ENCODE data around the gene MIS12.

Gene MIS12

GRCh38 chr17:5511401-5512225 lies 25.2 kb downstream of the MIS12 start:
- Histone ChIP-seq H3K79me1 (ENCODE audit: low read length) (peaks cover 1% of the 10 kb centered on the region), H3K4me1 (ENCODE audit: control insufficient read depth in 1 of 2, insufficient read depth in 2 of 2, low read length in 2 of 2) (peaks cover 3 to 5% of the 10 kb centered on the region in 2 experiments), H3K4me3 (ENCODE audit: low read depth, low read length) (no peak overlapping the region), H2AK5ac (ENCODE audit: low read length) (no peak overlapping the region), H4K12ac (ENCODE audit: low read depth, low read length) (no peak overlapping the region), H3K27ac (ENCODE audit: low read depth, low read length) (no peak overlapping the region), H3K36me3 (ENCODE audit: control insufficient read depth in 1 of 2, insufficient read depth in 2 of 2, low read length in 2 of 2) (no peaks in the 10 kb centered on the region), H2BK120ac (ENCODE audit: insufficient read depth, low read length, poor library complexity) (no peak overlapping the region), H3K79me2 (ENCODE audit: control insufficient read depth, insufficient read depth, low read length, poor library complexity) (no peaks in the 10 kb centered on the region), H3K18ac (ENCODE audit: low read length) (no peak overlapping the region), H3K4ac (ENCODE audit: low read depth, low read length) (no peak overlapping the region), H4K91ac (ENCODE audit: low read depth, low read length) (no peak overlapping the region), H2AFZ (ENCODE audit: insufficient read depth, low read length, poor library complexity) (no peak overlapping the region), H2BK5ac (ENCODE audit: low read depth, low read length, poor library complexity) (no peak overlapping the region), H3K4me2 (ENCODE audit: low read length) (no peak overlapping the region), H4K8ac (ENCODE audit: low read depth, low read length) (no peak overlapping the region), H3K9ac (ENCODE audit: low read length) (no peak overlapping the region), H3K9me3 (ENCODE audit: insufficient read depth, low read depth, low read length) (no peaks in the 10 kb centered on the region), H2BK12ac (ENCODE audit: low read length) (no peak overlapping the region), H3K23ac (ENCODE audit: low read length) (no peak overlapping the region), H3K14ac (ENCODE audit: low read length) (no peak overlapping the region), H3K27me3 (ENCODE audit: insufficient read depth, low read length) (no peaks in the 10 kb centered on the region)
- WGBS (ENCODE audit: extremely low coverage, insufficient coverage, insufficient read length), result no CpG with 5 or more reads among the region's 17 CpGs
- DNase-seq, result no peak

- no CpG with 5 or more reads among the region's 7 CpGs for WGBS (ENCODE audit: extremely low coverage, insufficient coverage, insufficient read length)
- H4K12ac ChIP-seq (ENCODE audit: low read depth, low read length), result no peak overlapping the region
Observed at GRCh38 chr17:5513628-5514027, 27.3 kb downstream of the MIS12 start.

GRCh38 chr17:5514976-5515375 lies 28.6 kb downstream of the MIS12 start:
- H3K4me3 ChIP-seq (ENCODE audit: low read depth, low read length), result no peak overlapping the region
- no peak overlapping the region for H3K14ac ChIP-seq (ENCODE audit: low read length)
- no peak overlapping the region for H3K23ac ChIP-seq (ENCODE audit: low read length)
- peaks cover 4 to 6% of the 10 kb centered on the region in 2 experiments for H3K4me1 ChIP-seq (ENCODE audit: control insufficient read depth in 1 of 2, insufficient read depth in 2 of 2, low read length in 2 of 2)
- no peak overlapping the region for H3K27ac ChIP-seq (ENCODE audit: low read depth, low read length)
- H3K9me3 ChIP-seq (ENCODE audit: insufficient read depth, low read depth, low read length), result no peaks in the 10 kb centered on the region
- H4K8ac ChIP-seq (ENCODE audit: low read depth, low read length), result no peak overlapping the region
- H3K79me2 ChIP-seq (ENCODE audit: control insufficient read depth, insufficient read depth, low read length, poor library complexity), result no peaks in the 10 kb centered on the region
- H3K36me3 ChIP-seq (ENCODE audit: control insufficient read depth in 1 of 2, insufficient read depth in 2 of 2, low read length in 2 of 2), result no peaks in the 10 kb centered on the region
- H3K18ac ChIP-seq (ENCODE audit: low read length), result no peak overlapping the region
- no peaks in the 10 kb centered on the region for H3K27me3 ChIP-seq (ENCODE audit: insufficient read depth, low read length)
- no peak overlapping the region for H2BK120ac ChIP-seq (ENCODE audit: insufficient read depth, low read length, poor library complexity)
- no peak for DNase-seq
- WGBS (ENCODE audit: extremely low coverage, insufficient coverage, insufficient read length), result no CpG with 5 or more reads among the region's 10 CpGs
- H3K4ac ChIP-seq (ENCODE audit: low read depth, low read length), result no peak overlapping the region
- no peak overlapping the region for H2AFZ ChIP-seq (ENCODE audit: insufficient read depth, low read length, poor library complexity)
- no peak overlapping the region for H2BK5ac ChIP-seq (ENCODE audit: low read depth, low read length, poor library complexity)
- H4K12ac ChIP-seq (ENCODE audit: low read depth, low read length), result no peak overlapping the region
- no peak overlapping the region for H3K9ac ChIP-seq (ENCODE audit: low read length)
- no peak overlapping the region for H2BK12ac ChIP-seq (ENCODE audit: low read length)
- no peak overlapping the region for H2AK5ac ChIP-seq (ENCODE audit: low read length)
- H3K79me1 ChIP-seq (ENCODE audit: low read length), result peaks cover 2% of the 10 kb centered on the region
- no peak overlapping the region for H4K91ac ChIP-seq (ENCODE audit: low read depth, low read length)
- no peak overlapping the region for H3K4me2 ChIP-seq (ENCODE audit: low read length)

More at GRCh38 chr17:5513628-5514027, 27.3 kb downstream of the MIS12 start:
- Histone ChIP-seq H2BK12ac (ENCODE audit: low read length) (no peak overlapping the region), H3K79me1 (ENCODE audit: low read length) (peaks cover 2% of the 10 kb centered on the region), H3K4ac (ENCODE audit: low read depth, low read length) (no peak overlapping the region), H2AK5ac (ENCODE audit: low read length) (no peak overlapping the region), H3K36me3 (ENCODE audit: control insufficient read depth in 1 of 2, insufficient read depth in 2 of 2, low read length in 2 of 2) (no peaks in the 10 kb centered on the region), H3K4me3 (ENCODE audit: low read depth, low read length) (no peak overlapping the region), H3K4me2 (ENCODE audit: low read length) (no peak overlapping the region), H2BK5ac (ENCODE audit: low read depth, low read length, poor library complexity) (no peak overlapping the region), H3K27me3 (ENCODE audit: insufficient read depth, low read length) (no peaks in the 10 kb centered on the region), H4K8ac (ENCODE audit: low read depth, low read length) (no peak overlapping the region), H3K27ac (ENCODE audit: low read depth, low read length) (no peak overlapping the region), H3K23ac (ENCODE audit: low read length) (no peak overlapping the region), H3K9ac (ENCODE audit: low read length) (no peak overlapping the region), H3K9me3 (ENCODE audit: insufficient read depth, low read depth, low read length) (no peaks in the 10 kb centered on the region), H3K18ac (ENCODE audit: low read length) (no peak overlapping the region), H2AFZ (ENCODE audit: insufficient read depth, low read length, poor library complexity) (no peak overlapping the region), H3K14ac (ENCODE audit: low read length) (no peak overlapping the region), H3K79me2 (ENCODE audit: control insufficient read depth, insufficient read depth, low read length, poor library complexity) (no peaks in the 10 kb centered on the region), H3K4me1 (ENCODE audit: control insufficient read depth in 1 of 2, insufficient read depth in 2 of 2, low read length in 2 of 2) (peaks cover 4 to 6% of the 10 kb centered on the region in 2 experiments), H4K91ac (ENCODE audit: low read depth, low read length) (no peak overlapping the region), H2BK120ac (ENCODE audit: insufficient read depth, low read length, poor library complexity) (no peak overlapping the region)
- DNase-seq, result no peak

- H3K36me3 ChIP-seq (ENCODE audit: control insufficient read depth in 1 of 2, insufficient read depth in 2 of 2, low read length in 2 of 2), result no peaks in the 10 kb centered on the region
- H2AFZ ChIP-seq (ENCODE audit: insufficient read depth, low read length, poor library complexity), result no peak overlapping the region
- H3K79me1 ChIP-seq (ENCODE audit: low read length), result peaks cover 2% of the 10 kb centered on the region
- H3K4me2 ChIP-seq (ENCODE audit: low read length), result no peak overlapping the region
- no peak overlapping the region for H4K12ac ChIP-seq (ENCODE audit: low read depth, low read length)
- no peak overlapping the region for H3K23ac ChIP-seq (ENCODE audit: low read length)
- H3K4me1 ChIP-seq (ENCODE audit: control insufficient read depth in 1 of 2, insufficient read depth in 2 of 2, low read length in 2 of 2), result peaks cover 4 to 6% of the 10 kb centered on the region in 2 experiments
- H4K91ac ChIP-seq (ENCODE audit: low read depth, low read length), result no peak overlapping the region
- no peak overlapping the region for H3K9ac ChIP-seq (ENCODE audit: low read length)
- no peak overlapping the region for H3K4ac ChIP-seq (ENCODE audit: low read depth, low read length)
- no CpG with 5 or more reads among the region's 5 CpGs for WGBS (ENCODE audit: extremely low coverage, insufficient coverage, insufficient read length)
- H2BK5ac ChIP-seq (ENCODE audit: low read depth, low read length, poor library complexity), result no peak overlapping the region
- H2BK120ac ChIP-seq (ENCODE audit: insufficient read depth, low read length, poor library complexity), result peak overlapping the region; percentile 58
- H3K18ac ChIP-seq (ENCODE audit: low read length), result no peak overlapping the region
- H2BK12ac ChIP-seq (ENCODE audit: low read length), result peak overlapping the region; percentile 50
- H2AK5ac ChIP-seq (ENCODE audit: low read length), result no peak overlapping the region
- no peak overlapping the region for H3K4me3 ChIP-seq (ENCODE audit: low read depth, low read length)
- no peaks in the 10 kb centered on the region for H3K27me3 ChIP-seq (ENCODE audit: insufficient read depth, low read length)
- peak overlapping the region; percentile 3 for H3K27ac ChIP-seq (ENCODE audit: low read depth, low read length)
- H4K8ac ChIP-seq (ENCODE audit: low read depth, low read length), result no peak overlapping the region
- DNase-seq, result peak; percentile 72 to 94
- no peak overlapping the region for H3K14ac ChIP-seq (ENCODE audit: low read length)
- no peaks in the 10 kb centered on the region for H3K9me3 ChIP-seq (ENCODE audit: insufficient read depth, low read depth, low read length)
- no peaks in the 10 kb centered on the region for H3K79me2 ChIP-seq (ENCODE audit: control insufficient read depth, insufficient read depth, low read length, poor library complexity)
Observed at GRCh38 chr17:5516060-5516792, 29.9 kb downstream of the MIS12 start.
